ENCODE results near the gene DLGAP5. TPM values are rescaled to one million over a fixed set of nuclear protein-coding genes. Genes with fewer than 3 reads are reported as not detected.
A peak's percentile ranks its signal among the peaks of the same experiment; 100 is the strongest.

The DLGAP5 gene, protein sequence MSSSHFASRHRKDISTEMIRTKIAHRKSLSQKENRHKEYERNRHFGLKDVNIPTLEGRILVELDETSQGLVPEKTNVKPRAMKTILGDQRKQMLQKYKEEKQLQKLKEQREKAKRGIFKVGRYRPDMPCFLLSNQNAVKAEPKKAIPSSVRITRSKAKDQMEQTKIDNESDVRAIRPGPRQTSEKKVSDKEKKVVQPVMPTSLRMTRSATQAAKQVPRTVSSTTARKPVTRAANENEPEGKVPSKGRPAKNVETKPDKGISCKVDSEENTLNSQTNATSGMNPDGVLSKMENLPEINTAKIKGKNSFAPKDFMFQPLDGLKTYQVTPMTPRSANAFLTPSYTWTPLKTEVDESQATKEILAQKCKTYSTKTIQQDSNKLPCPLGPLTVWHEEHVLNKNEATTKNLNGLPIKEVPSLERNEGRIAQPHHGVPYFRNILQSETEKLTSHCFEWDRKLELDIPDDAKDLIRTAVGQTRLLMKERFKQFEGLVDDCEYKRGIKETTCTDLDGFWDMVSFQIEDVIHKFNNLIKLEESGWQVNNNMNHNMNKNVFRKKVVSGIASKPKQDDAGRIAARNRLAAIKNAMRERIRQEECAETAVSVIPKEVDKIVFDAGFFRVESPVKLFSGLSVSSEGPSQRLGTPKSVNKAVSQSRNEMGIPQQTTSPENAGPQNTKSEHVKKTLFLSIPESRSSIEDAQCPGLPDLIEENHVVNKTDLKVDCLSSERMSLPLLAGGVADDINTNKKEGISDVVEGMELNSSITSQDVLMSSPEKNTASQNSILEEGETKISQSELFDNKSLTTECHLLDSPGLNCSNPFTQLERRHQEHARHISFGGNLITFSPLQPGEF
- total RNA-seq = 67.6 TPM
- polyA plus RNA-seq = 3.0 TPM
- long read RNA-seq, donor 1 = 0 reads
- long read RNA-seq, donor 2 = 0 reads
- long read RNA-seq, donor 3, transcript DLGAP5-201 (19 exons, 2,973 nt) = major isoform, 12 of 37 reads
- long read RNA-seq, donor 3, partial matches to known transcripts = 23 of 37 reads
- long read RNA-seq, donor 3, other reads (novel, unspliced or antisense) = 0 of 37 reads
- long read RNA-seq, donor 4, partial matches to known transcripts = 0 of 4 reads
- long read RNA-seq, donor 4, other reads (novel, unspliced or antisense) = 0 of 4 reads
- long read RNA-seq, donor 5, transcript DLGAP5-201 (19 exons, 2,973 nt) = major isoform, 7 of 36 reads
- long read RNA-seq, donor 5, partial matches to known transcripts = 27 of 36 reads
- long read RNA-seq, donor 5, other reads (novel, unspliced or antisense) = 0 of 36 reads
- long read RNA-seq, donor 6, transcript DLGAP5-201 (19 exons, 2,973 nt) = major isoform, 15 of 37 reads
- long read RNA-seq, donor 6, partial matches to known transcripts = 17 of 37 reads
- long read RNA-seq, donor 6, other reads (novel, unspliced or antisense) = 0 of 37 reads
- long read RNA-seq, donor 7, transcript DLGAP5-201 (19 exons, 2,973 nt) = major isoform, 16 of 36 reads
- long read RNA-seq, donor 7, partial matches to known transcripts = 19 of 36 reads
- long read RNA-seq, donor 7, other reads (novel, unspliced or antisense) = 0 of 36 reads
- long read RNA-seq, donor 8, partial matches to known transcripts = 0 of 3 reads
- long read RNA-seq, donor 8, other reads (novel, unspliced or antisense) = 0 of 3 reads
- long read RNA-seq, donor 9, transcript DLGAP5-201 (19 exons, 2,973 nt) = major isoform, 13 of 21 reads
- long read RNA-seq, donor 9, partial matches to known transcripts = 7 of 21 reads
- long read RNA-seq, donor 9, other reads (novel, unspliced or antisense) = 0 of 21 reads
- long read RNA-seq, donor 10, transcript DLGAP5-201 (19 exons, 2,973 nt) = major isoform, 10 of 15 reads
- long read RNA-seq, donor 10, partial matches to known transcripts = 5 of 15 reads
- long read RNA-seq, donor 10, other reads (novel, unspliced or antisense) = 0 of 15 reads

DNA sequence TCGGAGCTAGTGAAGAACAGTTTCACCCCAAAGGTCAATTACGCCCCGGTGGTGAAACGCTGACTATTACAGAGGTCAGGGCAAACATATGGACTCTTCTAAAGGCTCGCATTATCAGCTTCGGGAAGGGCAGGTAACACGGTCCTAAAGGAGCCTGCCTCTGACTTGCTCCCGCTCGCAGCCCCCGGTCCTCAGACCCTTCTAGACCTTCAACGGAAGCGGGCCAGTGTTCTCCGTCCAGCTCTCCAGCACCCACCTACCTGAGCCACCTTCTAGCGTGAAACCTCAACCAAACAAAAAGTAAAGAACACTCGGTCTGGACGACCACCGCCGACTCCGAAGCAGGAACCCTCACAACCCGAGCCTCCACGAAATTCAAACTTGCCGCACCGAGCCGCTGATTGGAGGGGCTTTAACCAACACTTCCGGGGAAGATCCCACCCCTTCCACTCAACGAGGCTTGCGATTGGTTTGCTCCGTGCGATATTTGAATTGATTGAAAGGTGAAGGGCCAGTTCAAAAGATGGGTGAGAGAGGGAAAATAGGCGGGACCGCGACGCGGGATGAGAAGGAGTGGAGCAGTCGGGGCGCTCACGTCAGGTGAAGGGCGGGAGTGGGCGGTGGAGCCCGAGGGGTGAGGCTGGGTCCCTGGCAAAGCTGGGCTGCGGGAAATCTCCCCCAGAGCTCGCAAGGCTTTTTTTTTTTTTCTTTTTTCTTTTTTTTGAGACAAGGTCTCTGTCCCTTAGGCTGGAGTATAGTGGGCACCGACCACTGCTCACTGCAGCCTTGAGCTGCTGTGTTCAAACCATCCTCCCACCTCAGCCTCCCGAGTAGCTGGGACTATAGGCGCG, at the start of gene DLGAP5:
Gene DLGAP5 (minus strand): TSS at position 383 of the 851 bp plus-strand sequence. CDS start 2,406 bp downstream, outside the sequence.
- peak; percentile 84 to 98 (median 94) for DNase-seq (ENCODE audit: low read depth in 6 of 9, low spot score in 9 of 9)
- peak within 1 kb of the TSS; percentile 3 to 79 for H3K27ac ChIP-seq (ENCODE audit: low read depth in 1 of 2, low read length in 1 of 2)
- peak within 1 kb of the TSS; percentile 60 to 85 for H3K4me3 ChIP-seq (ENCODE audit: low read length in 2 of 2)
- WGBS = 3% methylated on average over 46 of the region's 46 CpGs
- no peaks in the 10 kb centered on the region for H3K27me3 ChIP-seq (ENCODE audit: control insufficient read depth in 2 of 2, insufficient read depth in 1 of 2, low read length in 1 of 2)
- peaks cover 6 to 11% of the 10 kb centered on the region in 2 donors for H3K4me1 ChIP-seq (ENCODE audit: control insufficient read depth in 2 of 2, insufficient read depth in 2 of 2, low read length in 2 of 2)
- peaks cover 0 to 3% of the 10 kb centered on the region in 2 donors for H3K9me3 ChIP-seq (ENCODE audit: control insufficient read depth in 2 of 2, insufficient read depth in 1 of 2, low read length in 1 of 2)
- peaks cover 4 to 11% of the 10 kb centered on the region in 2 donors for H3K36me3 ChIP-seq (ENCODE audit: control insufficient read depth in 2 of 2, insufficient read depth in 2 of 2, low read length in 1 of 2)

DNA sequence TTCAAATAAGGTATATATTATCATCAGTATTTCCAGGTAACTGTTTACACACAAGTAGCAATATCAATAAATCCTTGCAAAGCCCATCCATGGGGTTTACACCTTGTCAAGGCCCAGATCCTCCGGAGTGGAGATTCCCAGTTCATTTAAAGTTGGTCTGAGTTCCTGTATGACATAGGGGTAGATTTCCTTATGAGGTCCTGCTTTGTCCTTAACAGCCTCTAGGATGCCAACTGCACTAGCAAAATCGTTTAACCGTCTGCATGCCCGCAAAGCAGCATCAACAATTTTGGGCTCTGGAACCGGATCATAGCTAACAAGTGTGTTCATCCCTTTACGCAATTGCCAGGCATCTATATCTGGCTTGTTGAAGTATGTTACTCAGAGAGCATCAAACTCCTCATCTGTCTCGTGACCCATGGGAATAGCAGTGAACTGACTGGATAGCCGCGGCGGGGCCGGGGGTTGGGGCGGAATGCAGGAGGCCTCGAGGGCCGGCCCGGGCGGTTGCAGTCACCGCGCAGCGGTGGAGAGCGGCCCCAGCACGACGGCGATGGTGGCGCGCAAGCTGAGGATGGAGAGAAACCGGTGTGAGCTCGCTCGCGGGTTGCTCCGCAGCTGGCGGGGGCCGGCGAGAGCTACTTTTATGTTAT, 49.3 kb upstream of the DLGAP5 start:
- DNase-seq (ENCODE audit: low read depth in 6 of 9, low spot score in 9 of 9) = peak in 1 of 9 donors; percentile 1
- peaks cover 0 to 25% of the 10 kb centered on the region in 2 donors for H3K27me3 ChIP-seq (ENCODE audit: control insufficient read depth in 2 of 2, insufficient read depth in 1 of 2, low read length in 1 of 2)

DNA sequence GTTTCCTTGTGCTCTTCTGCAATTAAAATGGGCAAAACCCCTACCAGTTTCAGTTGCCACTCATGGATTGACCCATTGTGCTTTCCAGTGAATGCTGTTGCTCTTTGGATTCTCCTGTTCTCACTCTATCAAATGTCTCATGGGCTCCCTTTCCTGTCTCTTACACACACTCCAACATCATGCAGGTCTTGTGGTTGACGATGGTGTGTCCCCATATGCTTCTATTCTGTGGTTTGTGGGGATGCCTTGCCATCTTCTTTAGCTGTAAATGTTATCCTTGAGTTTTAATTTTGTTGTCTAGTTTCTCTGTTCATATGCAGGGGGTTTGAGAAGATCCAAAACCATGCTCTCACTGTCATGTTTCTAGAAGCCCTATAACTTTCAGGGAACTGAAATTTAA, 47.9 kb upstream of the DLGAP5 start:
- no peak overlapping the region for H3K27ac ChIP-seq (ENCODE audit: low read depth in 1 of 2, low read length in 1 of 2)
- peaks cover 0 to 25% of the 10 kb centered on the region in 2 donors for H3K27me3 ChIP-seq (ENCODE audit: control insufficient read depth in 2 of 2, insufficient read depth in 1 of 2, low read length in 1 of 2)
- H3K4me1 ChIP-seq (ENCODE audit: control insufficient read depth in 2 of 2, insufficient read depth in 2 of 2, low read length in 2 of 2) = no peaks in the 10 kb centered on the region
- H3K36me3 ChIP-seq (ENCODE audit: control insufficient read depth in 2 of 2, insufficient read depth in 2 of 2, low read length in 1 of 2) = no peaks in the 10 kb centered on the region
- WGBS = 6% methylated on average over 1 of the region's 1 CpG
- no peak overlapping the region for H3K4me3 ChIP-seq (ENCODE audit: low read length in 2 of 2)
- H3K9me3 ChIP-seq (ENCODE audit: control insufficient read depth in 2 of 2, insufficient read depth in 1 of 2, low read length in 1 of 2) = no peaks in the 10 kb centered on the region
- no peak for DNase-seq (ENCODE audit: low read depth in 6 of 9, low spot score in 9 of 9)

More for the DNA sequence above, 49.3 kb upstream of the DLGAP5 start:
- H3K4me3 ChIP-seq (ENCODE audit: low read length in 2 of 2) = no peak overlapping the region
- H3K9me3 ChIP-seq (ENCODE audit: control insufficient read depth in 2 of 2, insufficient read depth in 1 of 2, low read length in 1 of 2) = no peaks in the 10 kb centered on the region
- H3K4me1 ChIP-seq (ENCODE audit: control insufficient read depth in 2 of 2, insufficient read depth in 2 of 2, low read length in 2 of 2) = no peaks in the 10 kb centered on the region
- H3K27ac ChIP-seq (ENCODE audit: low read depth in 1 of 2, low read length in 1 of 2) = no peak overlapping the region
- H3K36me3 ChIP-seq (ENCODE audit: control insufficient read depth in 2 of 2, insufficient read depth in 2 of 2, low read length in 1 of 2) = no peaks in the 10 kb centered on the region
- 71% methylated on average over 33 of the region's 33 CpGs for WGBS

DNA sequence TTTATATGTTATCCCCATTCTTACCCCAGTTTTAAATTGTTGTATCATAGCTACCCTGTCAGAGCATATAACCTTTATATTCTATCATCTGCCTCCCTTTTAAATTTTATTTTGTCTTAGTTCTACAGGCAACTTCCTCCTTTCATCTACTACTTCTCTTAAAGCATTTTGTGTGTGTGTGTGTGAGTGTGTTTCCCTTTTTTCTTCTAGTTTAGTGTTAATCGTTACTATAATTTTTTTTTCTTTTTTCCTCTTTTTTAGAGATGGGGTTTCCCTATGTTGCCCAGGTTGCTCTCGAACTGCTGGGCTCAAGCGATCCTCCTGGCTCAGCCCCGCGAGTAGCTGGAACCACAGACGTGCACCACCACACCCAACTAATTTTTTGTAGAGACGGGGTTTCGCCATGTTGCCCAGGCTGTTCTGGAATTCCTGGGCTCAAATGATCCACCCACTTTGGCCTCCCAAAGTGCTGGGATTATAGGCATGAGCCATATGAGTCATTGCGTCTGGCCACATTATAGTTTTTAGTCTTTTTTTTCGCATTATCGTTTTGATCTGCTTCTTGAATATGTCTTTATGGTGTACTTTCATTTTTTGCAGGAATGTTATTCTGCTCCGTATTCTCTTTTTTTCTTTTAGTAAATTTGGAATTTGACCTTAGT, 46.8 kb upstream of the DLGAP5 start:
- Histone ChIP-seq H3K9me3 (ENCODE audit: control insufficient read depth in 2 of 2, insufficient read depth in 1 of 2, low read length in 1 of 2) (no peaks in the 10 kb centered on the region), H3K27ac (ENCODE audit: low read depth in 1 of 2, low read length in 1 of 2) (no peak overlapping the region), H3K36me3 (ENCODE audit: control insufficient read depth in 2 of 2, insufficient read depth in 2 of 2, low read length in 1 of 2) (no peaks in the 10 kb centered on the region), H3K27me3 (ENCODE audit: control insufficient read depth in 2 of 2, insufficient read depth in 1 of 2, low read length in 1 of 2) (peaks cover 0 to 25% of the 10 kb centered on the region in 2 donors), H3K4me3 (ENCODE audit: low read length in 2 of 2) (no peak overlapping the region), H3K4me1 (ENCODE audit: control insufficient read depth in 2 of 2, insufficient read depth in 2 of 2, low read length in 2 of 2) (no peaks in the 10 kb centered on the region)
- WGBS = 60% methylated on average over 12 of the region's 12 CpGs
- DNase-seq (ENCODE audit: low read depth in 6 of 9, low spot score in 9 of 9) = no peak

DNA sequence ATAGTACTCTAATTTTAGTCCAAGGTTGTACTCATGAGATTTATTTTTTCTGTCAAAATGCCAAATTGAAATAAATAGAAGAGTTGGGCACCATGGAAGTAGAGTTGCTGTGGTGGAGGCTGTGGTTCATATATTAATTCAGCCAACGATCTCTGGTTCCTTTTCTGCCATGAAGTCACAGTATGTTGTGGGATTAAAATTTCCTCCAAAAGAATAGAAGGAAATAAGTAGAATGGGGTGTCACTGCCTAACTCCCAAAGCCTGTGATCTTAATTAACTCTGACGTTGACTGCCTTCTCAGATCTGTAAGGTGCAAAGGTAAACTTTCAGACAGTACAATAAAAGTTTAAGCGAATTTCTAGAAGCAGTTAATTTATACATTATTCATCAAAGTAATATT, 42.2 kb upstream of the DLGAP5 start:
- WGBS = 41% methylated on average over 3 of the region's 3 CpGs
- no peak overlapping the region for H3K4me3 ChIP-seq (ENCODE audit: low read length in 2 of 2)
- DNase-seq (ENCODE audit: low read depth in 6 of 9, low spot score in 9 of 9) = no peak

DNA sequence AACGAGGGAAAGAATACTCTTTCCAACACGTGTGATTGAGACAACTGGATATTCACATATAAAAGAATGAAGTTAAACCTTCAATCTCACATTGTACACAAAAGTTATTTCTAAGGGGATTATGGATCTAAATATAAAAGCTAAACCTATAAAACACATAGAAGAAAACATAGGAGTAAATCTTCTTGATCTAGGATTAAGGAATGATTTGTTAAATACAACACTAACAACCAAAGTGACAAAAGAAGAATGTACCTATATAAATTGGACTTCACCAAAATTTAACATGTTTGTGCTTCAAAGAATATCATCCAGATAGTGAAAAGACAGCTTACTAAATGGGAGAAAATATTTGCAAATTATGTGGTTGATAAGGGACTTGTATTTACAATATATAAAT, 36.9 kb upstream of the DLGAP5 start:
- no peak for DNase-seq (ENCODE audit: low read depth in 6 of 9, low spot score in 9 of 9)
- Histone ChIP-seq H3K27ac (ENCODE audit: low read depth in 1 of 2, low read length in 1 of 2) (no peak overlapping the region), H3K4me1 (ENCODE audit: control insufficient read depth in 2 of 2, insufficient read depth in 2 of 2, low read length in 2 of 2) (no peaks in the 10 kb centered on the region), H3K27me3 (ENCODE audit: control insufficient read depth in 2 of 2, insufficient read depth in 1 of 2, low read length in 1 of 2) (peaks cover 0 to 2% of the 10 kb centered on the region in 2 donors), H3K36me3 (ENCODE audit: control insufficient read depth in 2 of 2, insufficient read depth in 2 of 2, low read length in 1 of 2) (no peaks in the 10 kb centered on the region), H3K4me3 (ENCODE audit: low read length in 2 of 2) (no peak overlapping the region), H3K9me3 (ENCODE audit: control insufficient read depth in 2 of 2, insufficient read depth in 1 of 2, low read length in 1 of 2) (no peaks in the 10 kb centered on the region)
- 90% methylated on average over 2 of the region's 2 CpGs for WGBS

More for the DNA sequence above, 42.2 kb upstream of the DLGAP5 start:
- no peaks in the 10 kb centered on the region for H3K9me3 ChIP-seq (ENCODE audit: control insufficient read depth in 2 of 2, insufficient read depth in 1 of 2, low read length in 1 of 2)
- no peaks in the 10 kb centered on the region for H3K4me1 ChIP-seq (ENCODE audit: control insufficient read depth in 2 of 2, insufficient read depth in 2 of 2, low read length in 2 of 2)
- H3K27me3 ChIP-seq (ENCODE audit: control insufficient read depth in 2 of 2, insufficient read depth in 1 of 2, low read length in 1 of 2) = peaks cover 0 to 2% of the 10 kb centered on the region in 2 donors
- no peak overlapping the region for H3K27ac ChIP-seq (ENCODE audit: low read depth in 1 of 2, low read length in 1 of 2)
- no peaks in the 10 kb centered on the region for H3K36me3 ChIP-seq (ENCODE audit: control insufficient read depth in 2 of 2, insufficient read depth in 2 of 2, low read length in 1 of 2)

DNA sequence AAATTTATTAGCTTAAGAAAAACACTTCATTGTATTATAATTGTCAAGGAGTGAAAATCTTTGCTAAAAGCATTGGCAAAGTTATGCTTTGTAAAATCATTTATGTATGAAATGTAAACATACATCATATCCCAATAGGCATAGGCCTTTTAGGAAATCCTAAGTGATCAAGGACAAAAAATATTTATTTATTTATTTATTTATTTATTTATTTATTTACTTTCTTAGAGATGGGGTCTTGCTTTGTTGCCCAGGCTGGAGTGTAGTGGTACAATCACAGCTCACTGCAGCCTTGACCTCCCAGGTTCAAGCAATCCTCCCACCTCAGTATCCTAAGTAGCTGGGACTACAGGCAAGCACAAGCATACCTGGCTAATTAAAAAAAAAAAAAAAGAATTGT, 32.0 kb upstream of the DLGAP5 start:
- Histone ChIP-seq H3K36me3 (ENCODE audit: control insufficient read depth in 2 of 2, insufficient read depth in 2 of 2, low read length in 1 of 2) (no peaks in the 10 kb centered on the region), H3K27me3 (ENCODE audit: control insufficient read depth in 2 of 2, insufficient read depth in 1 of 2, low read length in 1 of 2) (no peaks in the 10 kb centered on the region), H3K9me3 (ENCODE audit: control insufficient read depth in 2 of 2, insufficient read depth in 1 of 2, low read length in 1 of 2) (no peaks in the 10 kb centered on the region), H3K4me1 (ENCODE audit: control insufficient read depth in 2 of 2, insufficient read depth in 2 of 2, low read length in 2 of 2) (no peaks in the 10 kb centered on the region), H3K27ac (ENCODE audit: low read depth in 1 of 2, low read length in 1 of 2) (no peak overlapping the region), H3K4me3 (ENCODE audit: low read length in 2 of 2) (no peak overlapping the region)
- no peak for DNase-seq (ENCODE audit: low read depth in 6 of 9, low spot score in 9 of 9)
